ENCODE data around the gene IGSF11.

The IGSF11 gene

DNA sequence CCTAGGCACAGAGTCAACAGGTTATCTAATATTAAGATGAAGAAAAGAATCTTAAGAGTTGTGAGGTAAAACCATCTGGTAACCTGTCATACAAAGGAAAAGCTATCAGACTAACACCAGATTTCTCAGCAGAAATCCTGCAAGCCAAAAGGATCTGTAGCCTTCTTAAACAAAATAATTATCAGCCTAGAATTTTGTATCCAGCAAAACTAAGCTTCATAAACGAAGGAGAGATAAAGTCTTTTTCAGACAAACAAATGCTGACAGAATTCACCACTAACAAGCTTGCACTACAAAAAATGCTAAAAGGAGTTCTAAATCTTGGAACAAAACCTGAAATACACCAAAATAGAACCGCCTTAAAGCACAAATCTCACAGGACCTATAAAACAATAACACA lies 9.9 kb upstream of the IGSF11 start:
- no peaks in the 10 kb centered on the region for H3K36me3 ChIP-seq (ENCODE audit: insufficient read depth, insufficient read length, low read length)
- H3K9me3 ChIP-seq (ENCODE audit: insufficient read depth, low read length) = peaks cover 15% of the 10 kb centered on the region
- H3K4me1 ChIP-seq (ENCODE audit: insufficient read depth, insufficient read length) = peaks cover 4% of the 10 kb centered on the region
- H3K4me3 ChIP-seq (ENCODE audit: insufficient read length, low read depth) = no peak overlapping the region
- no peak for TF ChIP-seq ZNF274 (IDR thresholded peaks at IDR 0.05; ENCODE audit: low read depth, low read length)
- TF ChIP-seq YY1 (IDR thresholded peaks at IDR 0.05; ENCODE audit: insufficient read depth, insufficient read length) = no peak
- no peak for TF ChIP-seq SUZ12 (IDR thresholded peaks at IDR 0.05; ENCODE audit: extremely low read depth, insufficient read depth, insufficient read length)
- no peaks in the 10 kb centered on the region for H3K27me3 ChIP-seq (ENCODE audit: insufficient read depth, insufficient read length)
- H3K9ac ChIP-seq (ENCODE audit: insufficient read length, low read depth) = no peak overlapping the region
- no peak for DNase-seq (ENCODE audit: low read depth, low spot score)

DNA sequence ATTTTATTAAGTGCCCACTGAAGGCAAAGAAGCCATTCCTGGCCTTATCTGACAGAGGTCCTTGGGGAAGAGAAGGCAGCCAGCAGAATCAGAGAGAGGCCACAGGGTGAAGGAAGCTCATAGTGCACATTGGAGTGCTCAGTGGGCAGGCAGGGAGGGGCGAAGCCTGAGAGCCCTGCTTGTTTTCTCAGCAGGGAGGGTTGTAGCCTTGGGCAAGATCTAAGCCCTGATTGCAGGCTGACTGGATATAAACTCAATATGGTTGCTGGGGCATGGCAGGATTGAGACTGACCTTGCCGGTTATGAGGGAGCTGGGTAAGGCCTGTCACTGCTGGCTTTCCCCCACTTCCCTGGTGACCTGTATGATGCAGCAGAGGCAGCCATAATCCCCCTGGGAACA lies 7.5 kb upstream of the IGSF11 start:
- DNase-seq (ENCODE audit: low read depth, low spot score) = no peak
- Histone ChIP-seq H3K4me3 (ENCODE audit: insufficient read length, low read depth) (no peak overlapping the region), H3K4me1 (ENCODE audit: insufficient read depth, insufficient read length) (peaks cover 4% of the 10 kb centered on the region), H3K9me3 (ENCODE audit: insufficient read depth, low read length) (peaks cover 15% of the 10 kb centered on the region), H3K27me3 (ENCODE audit: insufficient read depth, insufficient read length) (no peaks in the 10 kb centered on the region), H3K9ac (ENCODE audit: insufficient read length, low read depth) (no peak overlapping the region), H3K36me3 (ENCODE audit: insufficient read depth, insufficient read length, low read length) (no peaks in the 10 kb centered on the region)
- TF ChIP-seq SUZ12 (IDR thresholded peaks at IDR 0.05; ENCODE audit: extremely low read depth, insufficient read depth, insufficient read length) (no peak), YY1 (IDR thresholded peaks at IDR 0.05; ENCODE audit: insufficient read depth, insufficient read length) (no peak), ZNF274 (IDR thresholded peaks at IDR 0.05; ENCODE audit: low read depth, low read length) (no peak)

DNA sequence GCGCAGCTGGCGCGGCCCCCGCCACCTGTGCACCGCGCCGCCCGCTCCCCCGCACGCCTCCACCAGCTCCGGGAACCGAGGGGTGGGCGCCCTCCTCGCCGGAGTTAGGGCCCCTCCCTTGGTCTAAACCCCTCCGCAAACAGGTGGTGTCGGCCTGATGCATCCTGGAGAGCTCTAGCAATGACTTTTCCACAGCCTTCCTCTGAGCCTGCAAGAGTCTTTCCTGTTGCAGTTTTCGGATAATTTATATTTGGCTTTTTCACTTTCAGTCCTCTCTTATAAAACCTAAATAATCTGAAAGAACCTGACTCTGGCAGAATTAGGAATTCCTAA lies 334 bp upstream of the IGSF11 start:
- peaks cover 37% of the 10 kb centered on the region for H3K27me3 ChIP-seq (ENCODE audit: insufficient read depth, insufficient read length)
- H3K4me1 ChIP-seq (ENCODE audit: insufficient read depth, insufficient read length) = no peaks in the 10 kb centered on the region
- H3K9me3 ChIP-seq (ENCODE audit: insufficient read depth, low read length) = peaks cover 2% of the 10 kb centered on the region
- DNase-seq (ENCODE audit: low read depth, low spot score) = no peak
- H3K4me3 ChIP-seq (ENCODE audit: insufficient read length, low read depth) = peak overlapping the region; percentile 73
- peak overlapping the region; percentile 59 for H3K9ac ChIP-seq (ENCODE audit: insufficient read length, low read depth)
- no peaks in the 10 kb centered on the region for H3K36me3 ChIP-seq (ENCODE audit: insufficient read depth, insufficient read length, low read length)
- no peak for TF ChIP-seq YY1 (IDR thresholded peaks at IDR 0.05; ENCODE audit: insufficient read depth, insufficient read length)
- no peak for TF ChIP-seq ZNF274 (IDR thresholded peaks at IDR 0.05; ENCODE audit: low read depth, low read length)
- TF ChIP-seq SUZ12 (IDR thresholded peaks at IDR 0.05; ENCODE audit: extremely low read depth, insufficient read depth, insufficient read length) = no peak

DNA sequence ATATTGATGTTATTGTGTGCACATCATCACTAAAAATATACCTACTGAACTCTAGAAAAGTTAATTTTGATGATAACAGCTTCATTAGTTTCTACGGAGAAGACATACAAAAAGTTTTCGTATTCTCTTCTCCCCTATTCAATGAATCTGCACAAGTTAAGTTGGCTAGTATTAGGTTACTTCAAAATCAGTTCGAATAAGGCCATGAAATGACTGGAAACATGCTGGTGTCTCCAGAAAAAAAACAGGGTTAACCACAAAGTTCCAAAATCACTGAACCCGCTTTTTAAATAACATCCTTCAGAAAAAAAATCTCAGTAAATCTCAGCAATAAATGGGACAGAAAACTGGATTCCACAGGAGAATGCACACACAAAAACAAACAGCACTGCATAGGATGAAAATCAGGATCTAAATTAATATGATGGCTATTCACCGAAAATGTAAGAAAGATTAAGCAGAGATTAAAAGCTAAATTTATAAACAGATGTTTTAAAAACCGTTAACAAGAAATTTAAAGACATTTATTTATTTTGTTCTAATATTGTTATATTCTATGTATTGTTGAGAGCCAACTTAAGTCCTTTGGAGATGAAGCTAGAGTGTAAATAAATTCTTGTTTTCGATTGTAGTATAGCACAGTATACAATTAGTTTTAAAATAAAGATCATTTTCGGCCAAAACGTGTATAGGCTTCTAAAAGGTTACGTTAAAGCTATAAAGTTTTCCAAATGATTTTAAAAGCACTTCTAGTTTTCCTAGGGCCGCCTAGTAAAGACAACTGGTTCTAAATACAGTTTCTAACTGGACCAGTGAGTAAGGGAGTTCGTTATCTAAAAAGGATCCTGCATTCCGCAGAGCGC lies 1.0 kb downstream of the IGSF11 start:
- Histone ChIP-seq H3K9me3 (ENCODE audit: insufficient read depth, low read length) (no peaks in the 10 kb centered on the region), H3K4me1 (ENCODE audit: insufficient read depth, insufficient read length) (no peaks in the 10 kb centered on the region), H3K27me3 (ENCODE audit: insufficient read depth, insufficient read length) (peaks cover 37% of the 10 kb centered on the region), H3K36me3 (ENCODE audit: insufficient read depth, insufficient read length, low read length) (no peaks in the 10 kb centered on the region), H3K9ac (ENCODE audit: insufficient read length, low read depth) (peak overlapping the region; percentile 80), H3K4me3 (ENCODE audit: insufficient read length, low read depth) (peak overlapping the region; percentile 73)
- DNase-seq (ENCODE audit: low read depth, low spot score) = no peak
- TF ChIP-seq SUZ12 (IDR thresholded peaks at IDR 0.05; ENCODE audit: extremely low read depth, insufficient read depth, insufficient read length) = no peak
- TF ChIP-seq YY1 (IDR thresholded peaks at IDR 0.05; ENCODE audit: insufficient read depth, insufficient read length) = no peak
- TF ChIP-seq ZNF274 (IDR thresholded peaks at IDR 0.05; ENCODE audit: low read depth, low read length) = no peak

DNA sequence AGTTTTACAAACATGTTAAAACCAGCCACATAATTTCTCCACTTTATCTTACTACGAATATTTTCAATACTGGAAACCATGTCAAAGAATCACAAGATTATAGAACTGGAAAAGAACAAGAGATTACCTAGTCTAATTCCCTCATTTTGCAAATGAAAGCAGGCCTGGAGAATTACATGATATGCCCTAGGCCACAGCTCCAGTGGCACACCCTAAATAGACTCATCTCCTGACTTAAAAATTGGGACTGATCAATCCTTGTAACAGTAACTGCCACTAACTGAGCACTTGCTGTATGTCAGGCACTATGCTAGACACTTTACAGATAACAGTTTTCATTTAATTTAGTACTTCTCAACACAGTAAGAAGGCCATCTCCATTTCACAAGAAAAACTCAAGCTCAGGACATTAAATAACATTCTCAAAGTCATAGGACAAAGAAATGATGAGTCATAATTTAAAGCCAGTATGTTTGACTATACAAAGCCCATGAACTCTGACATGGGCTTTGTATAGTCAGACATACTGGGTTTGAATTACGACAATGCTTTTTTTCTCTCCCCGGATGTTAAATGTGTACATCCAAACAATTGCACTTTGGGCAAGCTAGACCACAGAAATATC lies 9.4 kb downstream of the IGSF11 start:
- Histone ChIP-seq H3K36me3 (ENCODE audit: insufficient read depth, insufficient read length, low read length) (no peaks in the 10 kb centered on the region), H3K27me3 (ENCODE audit: insufficient read depth, insufficient read length) (no peaks in the 10 kb centered on the region), H3K9me3 (ENCODE audit: insufficient read depth, low read length) (no peaks in the 10 kb centered on the region), H3K4me3 (ENCODE audit: insufficient read length, low read depth) (no peak overlapping the region), H3K4me1 (ENCODE audit: insufficient read depth, insufficient read length) (no peaks in the 10 kb centered on the region), H3K9ac (ENCODE audit: insufficient read length, low read depth) (no peak overlapping the region)
- no peak for DNase-seq (ENCODE audit: low read depth, low spot score)
- TF ChIP-seq SUZ12 (IDR thresholded peaks at IDR 0.05; ENCODE audit: extremely low read depth, insufficient read depth, insufficient read length) (no peak), ZNF274 (IDR thresholded peaks at IDR 0.05; ENCODE audit: low read depth, low read length) (no peak), YY1 (IDR thresholded peaks at IDR 0.05; ENCODE audit: insufficient read depth, insufficient read length) (no peak)

DNA sequence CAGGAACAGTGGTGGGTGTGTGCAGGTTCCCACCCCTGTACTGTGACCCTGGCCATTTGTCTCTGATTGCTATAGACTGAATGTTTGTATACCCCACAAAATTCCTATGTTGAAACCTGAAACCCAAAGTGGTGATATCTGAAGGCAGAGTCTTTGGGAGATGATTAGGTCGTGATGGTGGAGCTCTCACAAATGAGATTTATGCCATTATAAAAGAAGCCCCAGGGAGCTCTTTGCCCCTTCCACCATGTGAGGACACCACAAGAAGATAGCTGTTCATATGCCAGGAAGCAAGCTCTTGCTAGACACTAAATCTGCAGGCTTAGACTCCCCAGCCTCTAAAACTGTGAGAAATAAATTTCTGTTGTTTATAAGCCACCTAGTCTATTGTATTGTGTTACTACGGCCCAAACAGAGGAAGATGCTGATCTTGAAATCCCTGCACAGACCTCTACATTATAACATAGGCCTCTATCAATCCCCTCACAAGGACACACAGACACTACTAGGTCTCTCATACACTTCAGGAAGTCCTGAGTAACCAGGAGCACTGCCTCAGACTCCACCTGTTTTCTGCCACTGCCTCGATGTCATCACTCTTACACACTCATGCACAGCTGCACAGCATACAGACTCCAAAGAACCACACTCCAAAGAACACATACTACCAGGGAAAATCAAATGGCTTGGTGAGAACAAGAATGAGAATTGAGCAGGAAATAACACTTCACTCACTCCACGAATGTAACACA lies 14.7 kb downstream of the IGSF11 start:
- TF ChIP-seq YY1 (IDR thresholded peaks at IDR 0.05; ENCODE audit: insufficient read depth, insufficient read length) (no peak), SUZ12 (IDR thresholded peaks at IDR 0.05; ENCODE audit: extremely low read depth, insufficient read depth, insufficient read length) (no peak), ZNF274 (IDR thresholded peaks at IDR 0.05; ENCODE audit: low read depth, low read length) (no peak)
- Histone ChIP-seq H3K9me3 (ENCODE audit: insufficient read depth, low read length) (no peaks in the 10 kb centered on the region), H3K36me3 (ENCODE audit: insufficient read depth, insufficient read length, low read length) (no peaks in the 10 kb centered on the region), H3K27me3 (ENCODE audit: insufficient read depth, insufficient read length) (no peaks in the 10 kb centered on the region), H3K4me3 (ENCODE audit: insufficient read length, low read depth) (no peak overlapping the region), H3K9ac (ENCODE audit: insufficient read length, low read depth) (no peak overlapping the region), H3K4me1 (ENCODE audit: insufficient read depth, insufficient read length) (no peaks in the 10 kb centered on the region)
- DNase-seq (ENCODE audit: low read depth, low spot score) = no peak
